COLO829 (cell line): ENCODE results near the gene SCAND1.
"Not testable (repeated sequence)": the region's sequence is repeated elsewhere in the genome, so short reads cannot be mapped to it uniquely, and the experiment has no call there.

ENCODE experiments used
- DNase-seq: peaks from one replicate; pipeline ENCODE4 v3.0.0; 2012; ENCODE audit warnings: low spot score

Gene SCAND1

DNA sequence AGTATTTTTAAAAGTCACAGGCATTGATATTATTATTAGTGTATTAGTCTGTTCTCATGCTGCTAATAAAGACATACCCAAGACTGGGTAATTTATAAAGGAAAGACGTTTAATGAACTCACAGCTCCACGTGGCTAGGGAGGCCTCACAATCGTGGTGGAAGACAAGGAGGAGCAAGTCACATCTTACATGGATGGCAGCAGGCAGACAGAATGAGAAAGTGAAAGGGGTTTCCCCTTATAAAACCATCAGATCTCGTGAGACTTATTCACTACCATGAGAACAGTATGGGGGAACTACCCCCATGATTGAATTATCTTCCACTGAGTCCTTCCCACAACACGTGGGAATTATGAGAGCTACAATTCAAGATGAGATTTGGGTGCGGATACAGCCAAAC, 5.0 kb upstream of the SCAND1 start:
- DNase-seq: not testable (repeated sequence)

DNA sequence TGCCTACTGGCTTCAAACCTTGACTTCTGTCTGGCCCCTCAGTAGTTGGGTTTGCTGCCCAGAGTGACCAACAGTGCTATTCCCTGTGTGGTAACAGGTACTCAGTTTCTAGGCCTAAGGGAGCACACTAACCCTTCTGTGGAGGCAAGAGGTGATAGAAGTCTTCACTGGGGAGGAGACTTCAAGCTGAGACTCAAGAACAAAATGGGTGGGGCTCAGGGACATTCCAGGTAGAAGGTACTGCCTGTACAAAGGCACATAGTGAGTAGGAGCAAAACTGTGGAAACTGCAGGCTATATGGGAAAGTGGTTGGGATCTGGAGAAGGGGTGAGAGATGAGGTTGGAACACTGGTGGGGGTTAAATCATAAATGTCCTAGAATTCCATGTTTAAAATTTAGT, 2.3 kb upstream of the SCAND1 start:
- DNase-seq: no peak

DNA sequence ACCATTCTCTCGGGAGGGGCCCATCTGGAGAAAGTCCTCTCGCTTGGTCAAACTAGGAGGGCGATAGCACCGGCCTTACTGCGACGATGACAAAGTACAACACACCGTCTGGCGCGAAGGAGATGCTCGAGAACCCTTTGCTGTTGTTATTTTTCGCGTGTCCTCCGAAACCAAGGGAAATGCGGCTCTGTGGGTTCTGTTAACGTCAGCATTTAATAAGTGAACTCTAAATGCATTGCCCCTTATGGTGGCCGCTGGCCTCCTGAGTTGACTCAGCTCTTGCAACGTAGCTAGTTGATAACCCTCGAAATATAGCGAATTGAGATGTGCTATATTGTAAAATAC, 577 bp upstream of the SCAND1 start:
- peak; percentile 57 for DNase-seq

DNA sequence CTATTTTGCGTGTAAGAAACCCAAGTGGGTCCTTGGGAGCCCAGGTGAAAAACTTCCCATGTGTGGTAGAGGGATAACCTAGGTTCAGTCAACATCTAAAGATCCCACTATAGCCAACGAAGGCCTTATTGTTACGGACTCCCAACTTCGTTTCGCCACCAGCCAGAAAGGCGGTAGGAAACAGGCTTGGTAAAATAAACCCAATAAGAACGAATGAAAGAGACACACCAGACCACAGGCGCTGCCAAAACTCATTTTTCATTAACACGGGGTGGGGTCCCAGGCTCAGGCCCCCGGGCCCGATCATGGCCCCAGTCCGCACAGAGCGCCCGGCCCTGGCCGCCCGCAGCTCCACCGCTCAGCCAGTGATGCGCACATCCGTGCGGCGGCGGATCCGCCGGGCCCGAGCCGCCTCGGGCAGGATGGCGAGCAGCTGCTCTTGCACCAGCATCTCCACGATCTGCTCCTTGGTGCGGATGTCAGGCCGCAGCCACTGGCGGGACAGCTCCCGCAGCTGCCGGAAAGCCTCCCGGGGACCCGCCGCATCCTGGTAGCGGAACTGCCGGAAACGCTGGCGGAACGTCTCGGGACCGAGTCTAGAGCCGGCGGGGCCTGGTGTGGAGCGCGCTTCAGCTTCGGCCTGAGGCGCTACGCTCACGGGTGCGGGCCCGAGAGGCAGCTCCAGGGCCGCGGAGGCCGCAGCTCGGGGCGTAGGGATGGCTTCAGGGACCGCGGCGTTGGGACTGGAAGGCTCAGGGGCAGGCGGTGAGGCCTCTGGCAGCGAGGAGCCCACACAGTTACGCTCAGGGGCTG, 709 bp downstream of the SCAND1 start:
- peak; percentile 26 for DNase-seq

DNA sequence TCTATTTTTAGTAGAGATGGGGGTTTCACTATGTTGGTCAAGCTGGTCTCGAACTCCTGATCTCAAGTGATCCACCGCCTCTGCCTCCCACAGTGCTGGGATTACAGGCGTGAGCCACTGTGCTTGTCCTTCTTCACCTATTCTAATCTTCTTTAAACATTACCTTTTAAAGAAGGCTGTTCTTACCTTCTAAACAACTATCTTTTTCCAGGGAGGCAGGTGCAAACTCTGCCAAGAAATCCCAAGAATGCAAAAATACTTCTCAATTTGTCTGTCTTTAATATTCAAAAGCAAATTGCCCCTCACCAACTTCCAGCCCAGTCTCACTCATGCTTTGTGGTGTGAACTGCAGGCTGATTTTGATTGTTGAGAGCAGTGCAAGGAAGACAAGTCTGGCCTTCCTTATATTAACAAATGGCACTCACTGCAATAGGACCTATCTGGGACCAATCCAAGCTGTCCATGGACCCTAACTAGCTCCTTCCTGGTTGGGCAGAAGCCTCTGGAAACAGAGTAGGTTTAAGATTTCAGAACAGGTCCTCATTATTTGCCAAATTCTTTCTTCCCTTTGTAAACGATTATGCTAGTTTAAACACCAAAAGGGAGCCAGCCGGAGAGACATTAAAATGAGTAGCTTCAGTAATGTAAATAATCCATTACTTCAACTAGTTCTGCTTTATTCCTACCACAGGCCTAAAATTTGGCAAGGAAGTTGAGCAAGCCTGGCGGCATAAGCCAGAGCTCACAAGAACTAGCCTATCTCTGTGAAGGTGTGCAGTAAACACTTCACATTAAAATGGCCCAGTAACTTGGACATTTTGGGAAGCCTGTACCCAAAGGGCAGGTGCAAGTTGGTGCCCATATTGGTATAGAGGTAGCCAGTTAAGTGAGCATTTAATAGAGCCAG, 1.6 kb downstream of the SCAND1 start:
- no peak for DNase-seq

DNA sequence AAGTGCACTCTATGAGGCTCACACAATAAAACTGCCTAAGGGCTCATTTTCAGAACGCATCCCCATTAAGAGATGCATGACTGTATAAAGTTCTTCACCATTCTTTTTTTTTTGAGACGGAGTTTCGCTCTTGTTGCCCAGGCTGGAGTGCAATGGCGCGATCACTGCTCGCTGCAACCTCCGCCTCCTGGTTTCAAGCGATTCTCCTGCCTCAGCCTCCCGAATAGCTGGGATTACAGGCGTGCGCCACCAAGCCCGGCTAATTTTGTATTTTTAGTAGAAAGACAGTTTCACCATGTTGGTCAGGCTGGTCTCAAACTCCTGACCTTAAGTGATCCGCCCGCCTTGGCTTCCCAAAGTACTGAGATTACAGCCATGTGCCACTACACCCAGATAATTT, 2.2 kb downstream of the SCAND1 start:
- not testable (repeated sequence) for DNase-seq

DNA sequence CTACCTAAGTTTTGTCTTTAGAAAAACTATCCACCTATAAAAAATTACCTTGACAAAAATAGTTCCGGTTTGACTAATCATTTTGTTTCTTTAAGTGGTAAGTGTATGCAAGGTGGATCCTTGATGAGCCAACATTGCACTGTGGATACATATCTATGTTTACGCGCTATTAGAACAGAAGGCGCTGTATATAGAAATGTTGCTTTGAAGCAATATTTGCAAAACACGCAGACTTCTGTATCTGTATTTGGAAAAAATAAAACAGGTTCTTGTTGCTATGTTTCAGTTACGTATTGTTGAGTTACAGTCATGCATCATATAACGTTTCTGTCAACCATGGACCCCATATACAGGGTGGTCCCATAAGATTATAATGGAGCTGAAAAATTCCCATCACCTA, 4.2 kb downstream of the SCAND1 start:
- no peak for DNase-seq

DNA sequence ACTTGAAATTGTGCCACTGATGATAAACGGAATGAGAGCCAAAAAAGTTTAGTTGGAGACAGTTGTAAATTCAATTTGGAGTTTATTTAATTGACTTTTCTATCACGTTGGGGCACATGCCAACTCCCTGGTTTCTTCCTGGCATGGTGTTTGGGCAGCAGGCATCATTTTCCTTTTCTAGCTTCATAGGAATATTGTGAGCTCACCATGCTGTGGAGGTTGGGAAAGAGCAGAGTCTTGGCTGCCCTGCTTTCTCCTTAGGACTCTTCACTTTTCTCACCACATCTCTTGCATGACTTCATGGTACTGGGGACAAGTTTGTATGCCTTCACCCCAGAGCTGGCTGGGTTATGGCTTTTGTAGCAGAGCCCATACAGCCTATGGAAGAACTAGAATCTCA, 6.4 kb downstream of the SCAND1 start:
- DNase-seq: no peak

DNA sequence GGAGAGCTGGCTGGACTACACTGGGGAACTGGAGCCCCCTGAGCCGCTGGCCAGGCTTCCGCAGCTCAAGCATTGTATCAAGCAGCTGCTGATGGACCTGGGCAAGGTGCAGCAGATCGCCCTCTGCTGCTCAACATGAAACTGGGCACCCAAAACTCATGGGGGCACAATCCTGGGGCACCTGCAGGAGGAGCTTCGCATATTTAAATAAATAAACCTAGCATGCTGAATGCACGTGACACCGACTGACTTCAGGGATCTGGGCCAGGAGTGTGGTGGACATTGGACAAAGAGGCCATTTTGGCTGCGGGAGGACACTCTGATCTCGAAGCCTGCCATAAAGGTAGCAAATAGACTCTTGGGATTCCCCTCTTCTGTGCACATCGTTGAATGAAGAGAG, 6.8 kb downstream of the SCAND1 start:
- peak; percentile 29 for DNase-seq

DNA sequence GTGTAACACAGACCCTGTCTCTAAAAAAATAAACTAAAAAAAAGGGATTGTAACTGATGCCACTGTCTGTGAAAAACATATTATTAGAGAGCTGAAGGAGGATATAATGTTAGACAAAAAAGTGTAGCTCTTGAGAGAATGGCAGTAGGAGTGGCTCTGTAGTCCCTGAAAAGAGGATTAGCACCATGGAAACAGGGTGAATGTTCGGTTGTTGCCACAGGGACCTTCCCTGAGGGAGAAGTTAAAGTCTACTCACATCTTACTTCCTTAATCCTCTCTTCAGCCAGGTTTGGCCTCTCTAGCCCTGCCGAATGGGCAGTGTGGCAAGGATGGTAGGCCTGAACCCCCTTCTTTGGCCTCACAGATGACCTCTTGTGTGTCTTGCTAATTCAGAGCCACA, 12.1 kb downstream of the SCAND1 start:
- DNase-seq: no peak

DNA sequence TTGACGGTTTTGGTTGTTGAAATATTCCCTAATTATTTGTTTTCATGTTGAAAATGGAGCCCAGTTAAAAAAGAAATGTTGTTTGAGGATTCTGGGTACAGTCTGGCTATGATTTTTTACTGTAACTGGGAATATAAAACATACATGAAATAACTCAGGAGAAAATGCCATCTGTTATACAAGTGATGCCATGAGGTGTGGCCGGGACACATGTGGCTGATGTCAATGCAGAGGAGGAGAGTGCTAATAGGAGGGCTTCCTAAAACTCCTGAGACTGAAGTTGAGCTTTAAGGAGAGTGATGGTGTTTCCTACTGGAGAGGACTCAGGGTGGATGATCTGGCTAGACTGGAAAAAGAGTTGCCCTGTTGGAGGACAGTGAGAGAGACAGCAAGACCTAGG, 12.7 kb downstream of the SCAND1 start:
- DNase-seq: no peak

DNA sequence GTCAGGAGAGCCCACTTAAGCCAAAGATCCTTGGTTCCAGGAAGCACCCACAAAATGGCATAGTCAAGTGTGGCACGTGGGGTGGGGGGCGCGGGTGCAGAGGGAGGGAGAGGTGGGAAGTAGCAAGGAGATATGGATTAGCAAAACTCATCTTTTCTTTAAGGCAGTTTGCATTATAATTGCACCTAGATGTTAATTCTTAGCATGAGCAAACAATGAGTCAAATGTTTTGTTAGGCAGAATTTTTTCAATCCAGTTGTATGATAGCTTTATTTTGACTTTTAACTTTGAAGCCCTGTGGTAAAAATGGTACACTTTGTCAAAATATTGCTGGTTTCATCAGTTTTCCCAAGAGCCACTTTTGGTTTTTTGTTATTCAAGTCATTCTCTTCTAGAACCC, 15.0 kb downstream of the SCAND1 start:
- DNase-seq: no peak

DNA sequence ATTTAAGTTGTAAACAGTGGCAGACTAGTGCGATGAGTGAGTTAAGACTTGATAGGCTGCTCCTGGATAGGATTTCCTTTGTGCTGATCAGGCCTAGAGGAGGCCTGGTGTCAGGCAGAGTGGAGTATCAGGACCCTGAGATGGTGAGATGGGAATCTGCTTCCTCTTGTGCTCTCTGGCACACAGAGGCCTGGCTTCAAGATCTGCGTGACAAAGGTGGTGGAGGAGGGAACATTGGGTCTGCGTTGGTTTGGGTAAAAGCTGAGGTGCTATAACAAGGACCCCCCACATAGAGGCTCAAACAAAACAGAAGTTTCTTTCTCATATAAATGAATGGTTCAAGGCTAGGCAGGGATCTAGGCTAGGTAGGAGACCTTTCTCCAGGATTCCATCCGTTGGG, 20.3 kb downstream of the SCAND1 start:
- DNase-seq: no peak

DNA sequence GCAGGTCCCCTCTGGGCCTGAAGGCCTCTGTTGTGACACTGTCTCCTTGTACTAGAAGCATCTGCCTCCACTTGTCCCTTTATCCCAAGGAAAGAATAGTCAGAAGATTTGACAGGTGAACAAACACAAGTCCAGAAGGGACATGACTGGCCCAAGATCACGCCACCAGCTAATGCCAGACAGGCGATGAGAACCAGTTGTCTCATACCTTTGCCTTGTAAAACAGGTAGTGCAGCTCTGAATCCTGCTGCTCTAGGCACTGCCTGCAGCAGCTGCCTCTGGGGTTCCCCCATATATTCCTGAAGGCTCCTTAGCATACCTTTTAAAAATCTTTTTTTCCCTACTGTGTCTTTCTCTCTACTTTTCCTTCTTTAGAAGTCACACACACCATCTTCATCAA, 25.0 kb downstream of the SCAND1 start:
- DNase-seq: no peak

DNA sequence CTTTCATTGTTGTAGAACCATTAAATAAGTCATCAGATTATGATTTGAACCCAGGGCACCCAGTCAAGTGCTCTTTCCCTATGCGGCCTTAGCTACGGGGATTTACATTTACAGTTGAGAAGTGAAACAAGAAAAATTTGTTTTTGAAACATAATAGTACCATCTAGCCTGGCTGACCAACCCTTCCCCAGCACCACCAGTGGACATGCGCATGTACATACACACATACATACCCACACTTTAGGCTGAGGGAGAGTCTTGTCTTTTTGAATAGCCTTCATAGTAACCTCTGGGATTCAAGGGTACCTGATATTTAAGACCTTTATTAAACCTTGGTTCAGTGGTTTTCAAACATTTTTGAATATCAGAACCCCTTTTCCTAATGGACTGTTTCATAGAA, 33.8 kb downstream of the SCAND1 start:
- no peak for DNase-seq

DNA sequence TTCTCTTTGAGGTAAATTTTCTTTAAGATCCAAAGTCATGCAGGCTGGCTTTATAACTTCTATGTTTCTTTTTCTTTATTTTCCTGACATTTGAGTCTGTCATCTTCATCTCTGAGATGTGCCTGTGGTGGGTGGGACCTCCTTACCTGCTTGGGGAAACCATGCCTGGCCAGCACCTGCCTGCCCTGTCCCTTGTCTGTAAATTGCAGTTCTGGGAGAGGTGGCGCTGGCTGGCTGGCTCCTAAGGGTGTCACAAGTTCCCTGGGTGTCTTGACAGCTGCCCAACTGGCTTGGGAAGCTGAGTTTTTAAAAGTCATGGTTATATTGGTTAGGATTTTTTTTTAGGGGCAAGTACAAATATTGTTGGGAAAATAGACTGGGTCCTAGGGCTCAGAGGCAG, 36.3 kb downstream of the SCAND1 start:
- no peak for DNase-seq

DNA sequence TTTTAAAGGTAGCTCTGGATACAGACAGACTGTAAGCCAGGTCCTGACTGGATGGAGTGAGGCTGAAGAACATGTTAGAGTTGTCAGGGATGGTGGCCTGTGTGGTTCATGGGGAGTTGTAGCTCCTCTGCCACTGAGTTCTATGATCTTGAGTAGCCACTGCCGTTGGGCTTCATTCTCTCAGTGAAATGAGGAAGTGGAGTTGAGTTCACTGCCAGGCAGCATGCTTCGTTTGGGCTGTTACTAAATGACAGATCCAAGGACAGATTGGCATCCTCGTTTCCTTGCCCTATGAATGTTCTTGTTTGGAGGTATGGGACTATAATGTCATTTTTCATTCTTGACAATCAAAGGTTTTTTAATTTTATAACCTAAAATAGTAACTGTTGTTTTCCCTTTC, 37.2 kb downstream of the SCAND1 start:
- no peak for DNase-seq

DNA sequence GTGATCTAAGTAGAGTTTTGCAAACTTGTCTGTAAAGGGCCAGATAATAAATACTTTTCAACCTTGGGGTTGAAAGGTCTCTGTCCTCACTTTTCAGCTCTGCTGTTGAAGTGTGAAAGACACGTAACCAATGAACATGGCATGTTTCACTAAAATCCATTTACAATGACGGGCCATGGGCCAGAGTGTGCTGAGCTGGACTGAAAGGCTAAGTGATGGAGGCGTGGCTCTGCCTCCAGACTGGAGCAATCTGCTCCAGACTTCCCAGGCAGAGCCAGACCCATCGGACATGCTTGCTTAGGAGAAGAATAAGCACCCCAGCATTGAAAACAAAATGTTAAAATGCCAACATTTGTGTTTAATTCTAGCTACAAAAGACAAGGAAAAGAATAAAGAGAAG, 41.4 kb downstream of the SCAND1 start:
- DNase-seq: no peak

DNA sequence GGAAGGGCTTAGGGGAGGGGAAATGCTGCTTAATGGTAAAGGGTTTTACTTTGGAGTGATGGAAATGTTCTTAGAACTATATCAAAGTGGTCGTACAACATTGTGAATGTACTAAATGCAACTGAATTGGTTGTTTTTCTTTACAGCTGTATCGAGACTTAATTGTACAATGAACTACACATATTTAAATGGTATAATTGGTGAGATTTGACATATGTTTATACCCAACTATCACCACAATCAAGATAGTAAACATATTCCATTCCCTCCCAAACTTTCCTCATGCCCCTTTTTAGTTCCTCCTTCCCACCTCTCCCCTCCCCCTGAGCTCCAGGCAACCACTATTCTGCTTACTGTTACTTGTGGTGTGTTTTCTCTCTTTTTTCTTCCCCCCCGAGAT, 44.0 kb downstream of the SCAND1 start:
- no peak for DNase-seq

DNA sequence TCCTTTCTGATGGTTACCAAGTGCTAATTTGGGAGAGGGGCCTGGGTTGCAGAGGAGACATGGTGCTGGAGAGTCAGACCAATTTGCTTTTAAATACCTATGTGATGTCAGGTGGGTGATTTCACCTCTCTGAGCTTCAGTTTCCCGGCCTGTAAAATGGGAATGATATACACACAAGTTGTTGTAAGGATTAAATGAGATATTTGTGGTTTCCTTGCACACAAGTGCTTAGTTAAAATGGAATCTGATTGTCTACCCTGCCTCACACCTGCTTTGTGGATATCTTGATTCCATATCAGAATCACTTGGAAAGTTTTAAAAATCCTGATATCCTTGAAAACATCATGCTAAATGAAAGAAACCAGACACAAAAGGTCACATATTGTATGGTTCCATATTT, 44.5 kb downstream of the SCAND1 start:
- no peak for DNase-seq

DNA sequence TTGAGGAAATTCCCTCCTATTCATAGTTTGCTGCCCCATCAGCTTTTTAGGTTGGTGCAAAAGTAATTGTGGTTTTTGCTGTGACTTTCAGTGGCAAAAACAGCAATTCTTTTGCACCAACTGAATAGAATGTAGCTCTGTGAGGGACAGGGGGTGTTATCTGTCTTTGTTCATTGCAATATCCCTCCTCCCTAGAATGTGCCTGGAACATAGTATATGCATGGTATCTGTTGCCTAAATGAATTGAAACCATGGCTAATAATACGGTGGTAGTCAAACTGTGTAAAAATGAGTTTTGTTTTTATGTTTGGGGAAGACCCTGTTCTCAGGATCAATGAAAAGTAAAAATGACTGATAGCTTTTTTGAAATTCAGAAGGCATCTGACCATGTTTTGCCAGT, 45.1 kb downstream of the SCAND1 start:
- no peak for DNase-seq

DNA sequence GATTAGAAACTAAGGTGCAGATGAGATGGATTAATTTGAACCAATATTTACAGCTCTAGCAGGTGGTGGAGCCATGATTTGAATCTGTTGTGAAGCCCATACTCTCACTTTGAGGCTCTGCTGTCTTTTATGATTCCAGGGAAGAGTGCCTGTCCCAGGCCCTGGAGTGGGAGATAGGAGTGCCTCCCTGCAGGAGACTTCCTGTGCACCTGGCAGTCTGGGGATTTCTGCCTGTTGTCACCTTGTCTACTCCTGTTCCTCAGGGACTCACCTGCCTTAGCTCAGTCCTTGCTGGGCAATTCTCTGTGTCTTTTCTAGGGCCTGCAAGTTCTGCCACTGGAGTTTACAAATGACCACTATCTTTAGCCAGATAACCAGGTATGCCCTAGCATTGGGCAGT, 46.3 kb downstream of the SCAND1 start:
- no peak for DNase-seq

DNA sequence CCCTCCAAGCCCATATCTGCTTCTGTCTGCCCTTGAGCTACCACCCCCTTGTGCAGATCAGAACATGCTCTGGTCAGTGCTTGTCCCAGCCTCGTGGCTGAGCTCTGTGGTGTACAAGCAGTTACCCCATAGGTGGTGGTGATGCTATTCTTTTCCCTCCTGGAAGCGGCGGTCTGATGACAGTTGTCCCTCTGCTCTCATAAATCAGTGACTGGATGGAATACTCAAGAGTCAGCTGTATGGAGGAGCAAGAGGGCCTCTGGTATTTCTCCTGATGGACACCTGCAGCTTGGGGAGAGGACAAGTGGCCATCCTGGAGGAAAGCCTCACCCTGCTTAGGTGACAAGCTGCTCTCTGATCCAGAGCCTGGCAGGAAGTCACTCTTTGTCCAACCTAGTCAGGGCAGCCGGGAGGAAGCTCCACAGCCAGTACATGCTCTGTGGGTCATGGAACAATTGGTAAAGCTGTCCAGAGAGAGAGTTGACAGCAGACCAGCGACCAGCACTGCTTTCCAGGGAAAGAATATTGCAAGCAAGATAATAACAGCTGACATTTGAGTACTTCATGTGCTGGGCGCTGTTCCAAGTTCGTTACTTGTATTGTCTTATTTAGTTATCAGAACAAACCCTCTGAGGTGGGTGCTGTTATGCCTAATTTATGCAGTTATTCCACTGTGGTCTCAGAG, 47.1 kb downstream of the SCAND1 start:
- DNase-seq: no peak
